ENCODE measurements around the gene LAG3.

GRCh38 chr12:6768990-6769389 lies 3.3 kb upstream of the LAG3 start:
- no peak for TF ChIP-seq EP300 (IDR thresholded peaks at IDR 0.05; ENCODE audit: borderline replicate concordance)
- no peak for TF ChIP-seq USF1 (IDR thresholded peaks at IDR 0.05)
- no peak for TF ChIP-seq TCF12 (IDR thresholded peaks at IDR 0.05; ENCODE audit: low read depth)
- TF ChIP-seq MAX (IDR thresholded peaks at IDR 0.05), result no peak
- TF ChIP-seq TAF1 (IDR thresholded peaks at IDR 0.05; ENCODE audit: low read depth), result no peak
- no peak for TF ChIP-seq NFIC (IDR thresholded peaks at IDR 0.05)
- TF ChIP-seq TEAD4 (IDR thresholded peaks at IDR 0.05), result no peak
- TF ChIP-seq REST (IDR thresholded peaks at IDR 0.05; ENCODE audit: low read depth), result no peak
- no peak for TF ChIP-seq CEBPB (IDR thresholded peaks at IDR 0.05)
- no peak for TF ChIP-seq RAD21 (IDR thresholded peaks at IDR 0.05; ENCODE audit: low read depth)
- TF ChIP-seq CREB1 (IDR thresholded peaks at IDR 0.05; ENCODE audit: low read depth), result no peak
- no peak for TF ChIP-seq YY1 (IDR thresholded peaks at IDR 0.05; ENCODE audit: low read depth)

Measured in Ishikawa (cell line).